T-helper 1 cell treated with Interleukin-12 subunit alpha and Interleukin-12 subunit beta and Interleukin-4 antibody, amounts not matched to agents 30 ng/mL and 1 ng/mL, for 36 hours (primary cell): ENCODE measurements around the gene CSDE1. TPM values are rescaled to one million over a fixed set of nuclear protein-coding genes. Genes with fewer than 3 reads are reported as not detected.

ENCODE experiments used
- intact Hi-C: fragments of 100-400 bp; cut with micrococcal nuclease; formaldehyde crosslinking; loops from one replicate; pipeline ENCODE4 v1.15.1; 2024
- total RNA-seq: library from RNA; stranded (reverse); gene quantifications from 2 replicates; pipeline ENCODE4 v1.2.3, GENCODE V29; 2022

The CSDE1 gene
- total RNA-seq, 1 donor from 2014 or later = 387 TPM

DNA sequence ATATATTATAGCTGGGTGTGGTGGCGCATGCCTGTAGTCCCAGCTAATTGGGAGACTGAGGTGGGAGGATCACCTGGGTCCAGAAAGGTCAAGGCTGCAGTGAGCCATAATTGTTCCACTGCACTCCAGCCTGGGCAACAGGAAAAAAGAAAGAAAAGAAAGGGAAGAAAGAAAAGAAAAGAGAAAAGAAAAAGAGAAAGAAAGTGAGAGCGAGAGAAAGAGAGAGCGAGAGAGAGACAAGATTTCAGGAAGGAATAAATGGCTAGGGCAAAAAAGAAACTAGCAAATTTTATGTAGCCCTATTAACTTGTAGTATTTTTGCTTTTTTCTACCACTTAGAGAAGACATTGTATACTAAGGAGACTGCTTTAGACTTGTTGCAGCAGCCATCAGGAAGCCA is 47.4 kb downstream of the CSDE1 start:
- intact Hi-C loops = loop anchor here (10.0 kb wide), 1 partner anchor 736 kb away; the partner anchor contains the start of gene OLFML3

GRCh38 chr1:114707604-114708003 is 50.2 kb downstream of the CSDE1 start:
- intact Hi-C loops = no loop called here

DNA sequence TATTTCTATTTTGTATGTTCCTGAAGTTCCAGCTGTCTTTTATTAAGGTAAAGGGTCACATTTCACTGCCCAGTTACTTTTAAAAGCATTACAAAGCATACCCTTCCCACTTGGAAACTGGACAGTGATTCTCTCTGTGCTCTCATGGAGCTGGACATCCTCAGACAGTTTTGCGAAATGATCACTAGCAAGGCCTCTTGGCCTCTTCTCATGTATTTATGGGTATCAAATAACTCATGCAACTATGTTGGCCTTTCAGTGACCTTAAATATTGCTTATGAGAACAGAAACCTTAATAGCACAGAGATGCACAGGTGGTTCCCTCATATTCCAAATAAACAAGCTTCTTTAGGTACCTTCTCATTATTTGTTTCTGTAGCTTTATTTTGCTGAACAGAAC is 54.5 kb downstream of the CSDE1 start:
- intact Hi-C loops = no loop called here

GRCh38 chr1:114702737-114703136 is 55.0 kb downstream of the CSDE1 start:
- intact Hi-C loops = no loop called here

GRCh38 chr1:114701931-114702330 is 55.9 kb downstream of the CSDE1 start:
- intact Hi-C loops = no loop called here

GRCh38 chr1:114700036-114700600 is 57.7 kb downstream of the CSDE1 start:
- intact Hi-C loops = no loop called here

DNA sequence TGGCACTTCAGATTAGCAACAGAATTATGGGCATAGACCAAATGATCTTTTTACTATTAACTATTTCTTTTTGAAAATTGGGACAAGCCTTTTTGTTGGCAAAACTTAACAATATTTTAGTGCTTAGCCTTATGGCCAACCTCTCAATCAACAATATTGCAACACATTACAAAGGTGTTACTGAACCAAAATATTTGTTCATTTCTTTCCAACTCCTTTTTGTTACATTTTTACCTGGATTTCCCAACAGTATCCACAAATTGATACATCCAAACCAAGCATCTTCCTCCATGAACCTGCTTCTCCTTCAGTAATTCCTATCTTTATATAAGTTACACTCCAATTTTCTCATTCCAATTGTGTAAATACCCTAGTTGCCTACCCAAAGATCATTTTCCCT is 61.0 kb downstream of the CSDE1 start:
- intact Hi-C loops = no loop called here

GRCh38 chr1:114695430-114696058 is 62.2 kb downstream of the CSDE1 start, which contains the start of gene AMPD1:
Gene AMPD1, minus strand, starts transcription at chr1:114695546. Its CDS starts 75 bp downstream, at chr1:114695471.
- intact Hi-C loops = no loop called here

DNA sequence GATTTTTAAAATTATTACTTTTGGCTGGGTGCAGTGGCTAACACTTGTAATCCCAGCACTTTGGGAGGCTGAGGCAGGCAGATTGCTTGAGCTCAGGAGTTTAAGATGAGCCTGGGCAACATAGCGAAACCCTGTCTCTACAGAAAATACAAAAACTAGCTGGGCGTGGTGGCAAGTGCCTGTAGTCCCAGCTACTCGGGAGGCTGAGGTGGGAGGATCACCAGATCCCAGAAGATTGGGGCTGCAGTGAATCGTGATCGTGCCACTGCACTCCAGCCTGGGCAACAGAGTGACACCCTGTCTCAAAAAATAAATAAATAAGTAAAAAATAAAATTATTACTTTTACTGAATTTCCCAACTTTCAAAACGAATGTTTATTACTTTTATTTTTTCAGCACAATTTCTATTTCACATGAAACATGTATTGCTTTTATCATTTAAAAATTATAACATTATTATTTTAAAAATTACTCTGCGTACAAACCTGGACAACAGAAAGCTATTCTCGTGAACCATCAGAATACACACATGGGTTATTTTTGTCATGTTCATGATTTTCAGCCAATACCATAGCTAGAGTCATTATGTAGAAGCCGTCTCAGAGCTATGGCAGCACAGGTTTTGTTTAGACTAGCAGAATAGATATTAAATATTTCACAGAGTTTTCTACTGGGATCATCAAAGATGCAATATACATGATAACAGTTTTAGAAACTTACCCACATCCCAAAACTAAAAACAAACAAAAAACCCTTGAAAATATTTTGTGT is 63.1 kb downstream of the CSDE1 start:
- intact Hi-C loops = no loop called here

- intact Hi-C loops = no loop called here
Observed at GRCh38 chr1:114692947-114693346, 64.8 kb downstream of the CSDE1 start.

- intact Hi-C loops = no loop called here
Observed at GRCh38 chr1:114691061-114691460, 66.7 kb downstream of the CSDE1 start.

GRCh38 chr1:114690148-114690547 is 67.6 kb downstream of the CSDE1 start:
- intact Hi-C loops = no loop called here

- intact Hi-C loops = no loop called here
Observed at GRCh38 chr1:114688526-114688925, 69.3 kb downstream of the CSDE1 start.

- intact Hi-C loops = no loop called here
Observed at GRCh38 chr1:114685851-114686250, 71.9 kb downstream of the CSDE1 start.

GRCh38 chr1:114677691-114678090 is 80.1 kb downstream of the CSDE1 start:
- intact Hi-C loops = no loop called here

GRCh38 chr1:114676115-114676514 is 81.7 kb downstream of the CSDE1 start:
- intact Hi-C loops = no loop called here

DNA sequence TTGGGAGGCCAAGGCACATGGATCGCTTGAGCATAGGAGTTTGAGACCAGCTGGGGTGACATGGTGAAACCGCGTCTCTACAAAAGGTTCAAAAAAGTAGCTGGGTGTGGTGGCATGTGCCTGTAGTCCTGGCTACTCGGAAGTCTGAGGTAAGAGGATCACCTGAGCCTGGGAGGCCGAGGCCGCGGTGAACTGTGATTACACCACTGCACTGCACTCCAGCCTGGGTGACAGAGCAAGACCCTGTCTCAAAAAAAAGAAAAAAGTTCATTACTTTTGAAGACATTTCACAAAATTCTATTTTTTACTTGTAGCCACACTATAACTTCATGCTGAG is 85.9 kb downstream of the CSDE1 start:
- intact Hi-C loops = loop anchor here (2.0 kb wide), 5 partner anchors 161 to 1957 kb away; partner anchors contain the start of genes OLFML3, PPM1J and TRIM33

GRCh38 chr1:114671011-114671938 is 86.5 kb downstream of the CSDE1 start:
- intact Hi-C loops = loop anchor here (2.0 kb wide), 5 partner anchors 160 to 1956 kb away; partner anchors contain the start of genes OLFML3, PPM1J and TRIM33

DNA sequence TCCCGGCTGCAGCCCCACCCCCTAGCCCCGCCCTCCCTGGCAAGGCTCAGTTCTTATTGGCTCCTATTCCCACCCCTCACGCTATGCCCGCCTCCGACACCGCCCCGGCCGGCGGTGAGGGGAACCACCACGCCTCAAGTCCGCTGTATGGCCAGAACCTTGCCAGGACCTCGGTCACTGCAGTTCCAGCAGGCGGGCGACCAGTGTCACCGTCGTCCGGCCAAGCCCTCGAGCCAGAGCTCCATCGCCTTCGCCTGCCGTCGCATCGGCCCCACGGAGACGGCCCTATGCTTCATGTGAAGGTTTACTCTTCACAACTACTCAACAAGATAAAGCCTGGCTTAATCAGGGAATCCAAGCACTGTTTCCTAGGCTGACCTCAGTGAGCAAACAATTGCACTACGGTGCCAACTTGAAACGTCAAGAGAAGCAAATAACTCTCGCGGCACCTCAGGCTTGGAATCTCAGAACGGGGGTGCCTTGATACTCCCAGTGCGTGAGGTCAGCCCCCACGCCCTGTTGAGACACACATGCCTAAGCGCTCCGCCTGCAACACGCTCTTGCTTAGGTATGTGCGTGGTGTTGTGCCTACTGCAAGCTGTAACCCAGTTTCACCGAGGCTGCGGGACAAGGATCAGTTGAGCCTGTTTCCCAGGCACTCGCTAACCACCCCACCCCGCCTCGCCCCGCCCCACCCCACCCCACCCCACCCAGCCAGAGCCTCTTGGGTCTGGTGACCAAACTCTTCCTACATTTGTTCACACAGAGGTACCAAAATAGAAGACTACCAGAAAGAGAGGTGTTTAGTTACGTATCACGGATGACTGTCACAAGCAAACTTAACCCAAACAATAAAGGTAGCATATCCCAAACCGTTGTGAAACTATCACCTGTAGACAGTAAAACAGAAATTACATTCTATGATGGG is 87.4 kb downstream of the CSDE1 start:
- intact Hi-C loops = loop anchor here (1.0 to 2.0 kb wide), 10 partner anchors 46 to 1956 kb away; partner anchors contain the start of genes BCAS2, CSDE1, NRAS and OLFML3

DNA sequence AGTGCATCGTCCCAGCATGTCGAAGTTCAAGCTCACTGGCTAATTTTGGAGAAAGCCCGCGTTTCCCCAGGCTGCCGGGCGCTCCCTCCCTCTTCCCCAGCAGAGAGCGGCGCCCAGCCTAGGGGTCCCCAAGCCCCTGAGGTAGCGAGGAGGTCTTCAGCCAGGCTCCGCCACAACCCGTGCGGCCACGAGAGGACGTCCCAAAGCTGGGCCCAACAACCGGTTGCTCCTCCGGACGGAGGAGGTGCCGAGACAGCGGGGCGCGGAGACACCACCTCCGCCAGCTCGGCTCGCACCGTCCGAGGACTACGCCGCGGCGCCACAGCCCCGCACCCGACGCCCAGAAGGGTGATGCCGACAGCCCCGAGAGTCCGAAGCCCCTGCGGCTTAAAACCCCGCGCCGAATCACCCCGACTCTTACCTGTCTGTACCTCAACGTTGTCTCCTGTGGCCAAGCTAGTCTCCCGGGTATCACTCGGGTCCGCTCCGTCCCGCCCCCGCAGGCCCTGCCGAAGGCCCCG is 88.2 kb downstream of the CSDE1 start, which contains the start of gene DENND2C:
DENND2C (minus strand) TSS at position 488 of the 521 bp plus-strand sequence. CDS start 44,065 bp downstream, outside the sequence.
- intact Hi-C loops = loop anchor here (1.0 to 2.0 kb wide), 10 partner anchors 47 to 1955 kb away; partner anchors contain the start of genes BCAS2, CSDE1, NRAS and OLFML3
